HG02973 (cell line): ENCODE results near the gene FMNL2.

Experiments
- ATAC-seq: cut with Tn5 transposase; IDR thresholded peaks from one replicate; pipeline ENCODE4 v1.9.1; 2021; ENCODE audit warnings: moderate library complexity; ENCODE audit not compliant: unreplicated experiment

Gene FMNL2

DNA sequence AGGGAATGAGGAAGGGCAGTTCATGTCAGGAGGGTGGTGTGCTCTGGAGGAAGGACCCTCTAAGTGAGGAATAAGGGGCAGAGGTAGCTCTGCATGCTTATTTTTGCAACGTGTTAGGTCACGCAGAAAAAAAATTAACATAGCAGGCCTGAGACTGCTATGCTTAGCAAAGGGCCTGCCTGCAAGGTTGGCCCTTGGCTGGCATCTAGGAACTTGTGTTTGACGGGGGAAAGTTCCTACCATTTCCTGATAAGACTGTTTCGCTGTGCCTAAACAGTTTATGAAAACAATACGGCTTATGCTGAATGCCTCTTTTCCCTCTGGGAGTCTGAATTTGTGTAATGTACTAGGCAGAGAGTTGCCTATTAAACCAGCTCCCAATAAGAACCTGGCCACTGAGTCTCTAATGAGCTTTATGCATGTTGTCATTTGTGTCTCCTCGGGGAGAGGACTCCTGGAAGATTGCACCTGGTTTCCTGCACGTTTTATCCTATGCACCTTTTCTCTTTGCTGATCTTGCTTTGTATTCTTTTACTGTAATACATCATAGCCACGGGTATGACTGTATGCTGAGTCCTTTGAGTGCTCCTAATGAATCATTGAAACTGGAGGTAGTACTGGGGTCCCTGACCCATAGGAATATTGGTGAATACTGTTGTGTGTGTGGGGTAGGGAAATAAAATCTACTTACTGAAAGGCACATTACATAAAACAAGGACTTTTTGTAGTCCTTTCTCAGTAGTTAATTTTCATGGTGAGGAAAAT is 213.3 kb downstream of the FMNL2 start:
- ATAC-seq = no peak

DNA sequence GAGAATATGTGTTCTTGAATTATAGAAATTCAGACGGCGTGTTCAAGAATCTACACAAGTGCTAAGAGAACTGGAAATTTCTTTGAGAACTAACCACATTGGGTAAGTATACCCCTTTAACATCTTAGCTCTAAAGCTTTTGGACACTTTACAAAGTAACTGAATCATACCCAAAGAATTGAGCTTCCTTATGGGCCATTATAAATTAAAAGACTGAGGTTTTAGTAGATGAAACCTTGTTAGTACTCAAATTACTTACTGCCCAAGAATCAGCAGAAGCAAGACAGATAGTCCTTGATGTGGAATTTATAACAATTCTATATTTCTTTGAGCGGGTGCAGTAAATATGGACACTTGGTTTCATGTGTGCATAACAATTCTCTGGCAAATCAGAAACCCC is 214.0 kb downstream of the FMNL2 start:
- no peak for ATAC-seq

DNA sequence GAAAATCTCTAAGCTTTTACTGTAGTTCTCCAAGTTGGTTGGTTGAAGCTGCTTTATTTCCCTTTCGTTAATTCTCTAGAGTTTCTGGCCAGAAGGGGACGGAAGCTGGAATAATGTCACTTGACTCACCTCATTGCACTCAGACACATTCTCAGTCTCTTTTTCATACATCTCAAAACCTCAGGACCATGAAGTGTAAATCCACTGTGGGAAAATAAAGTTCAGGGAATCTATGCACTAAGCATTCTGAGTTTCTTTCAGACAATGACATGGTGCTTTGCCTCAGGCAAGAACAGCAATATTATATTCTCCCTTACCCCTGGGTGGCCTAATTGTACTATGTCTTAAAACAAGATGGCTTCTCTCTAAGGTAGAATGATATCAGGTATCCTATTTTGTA is 214.4 kb downstream of the FMNL2 start:
- ATAC-seq = no peak

DNA sequence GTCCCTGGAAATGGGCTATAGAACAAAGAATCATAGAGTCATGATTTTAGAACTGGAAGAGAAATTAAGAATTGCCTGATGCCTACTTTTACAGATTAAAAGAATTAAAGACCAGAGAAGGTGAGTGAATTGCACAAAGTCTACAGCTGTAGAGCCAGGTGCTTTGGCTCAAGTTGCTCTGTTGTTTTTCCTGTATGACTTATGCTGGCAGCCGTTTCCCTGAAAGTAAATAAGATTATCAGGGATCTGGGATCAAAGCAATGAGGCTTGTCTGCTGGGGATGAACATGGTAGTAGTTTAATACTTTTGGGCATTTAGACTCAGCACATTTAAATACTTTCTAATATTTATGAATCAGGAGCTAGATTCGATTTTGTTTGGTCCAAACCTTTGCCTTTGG is 215.4 kb downstream of the FMNL2 start:
- ATAC-seq = no peak

DNA sequence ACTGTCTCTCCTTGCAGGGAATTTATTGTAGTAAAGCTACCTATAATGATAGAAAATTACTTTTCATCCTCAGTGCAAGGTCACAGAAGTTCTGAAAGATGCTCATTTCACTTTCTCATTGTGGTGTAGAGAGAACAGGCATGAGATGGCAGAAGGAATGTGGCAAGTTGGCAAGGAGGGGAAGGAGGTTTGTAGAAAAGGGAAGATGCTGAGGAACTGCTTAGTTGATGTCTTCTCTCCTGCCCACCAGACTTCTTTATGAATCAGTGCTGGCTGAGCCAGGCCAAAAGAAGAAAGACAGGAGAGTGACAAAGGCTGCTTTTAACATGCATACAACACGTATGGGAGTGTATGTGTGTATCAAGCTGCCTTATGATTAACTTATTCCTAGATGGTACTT is 217.9 kb downstream of the FMNL2 start:
- ATAC-seq = no peak

DNA sequence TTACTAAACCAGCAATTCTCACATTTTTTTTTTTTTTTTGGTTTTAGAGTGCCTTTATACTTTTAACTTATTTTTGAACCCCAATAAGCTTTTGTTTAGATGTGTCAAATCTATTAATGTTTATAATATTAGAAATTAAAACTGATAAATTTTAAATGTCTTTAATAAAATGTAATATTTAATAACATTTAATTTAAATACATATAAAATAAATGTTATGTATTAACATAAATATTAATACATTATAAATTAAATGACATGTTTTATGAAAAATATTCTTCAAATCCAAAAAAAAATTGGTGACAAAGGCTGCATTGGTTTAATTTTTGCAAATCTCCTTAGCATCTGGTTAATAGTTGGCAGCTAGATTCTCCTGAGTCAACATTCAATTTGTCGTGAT is 218.5 kb downstream of the FMNL2 start:
- ATAC-seq = no peak

DNA sequence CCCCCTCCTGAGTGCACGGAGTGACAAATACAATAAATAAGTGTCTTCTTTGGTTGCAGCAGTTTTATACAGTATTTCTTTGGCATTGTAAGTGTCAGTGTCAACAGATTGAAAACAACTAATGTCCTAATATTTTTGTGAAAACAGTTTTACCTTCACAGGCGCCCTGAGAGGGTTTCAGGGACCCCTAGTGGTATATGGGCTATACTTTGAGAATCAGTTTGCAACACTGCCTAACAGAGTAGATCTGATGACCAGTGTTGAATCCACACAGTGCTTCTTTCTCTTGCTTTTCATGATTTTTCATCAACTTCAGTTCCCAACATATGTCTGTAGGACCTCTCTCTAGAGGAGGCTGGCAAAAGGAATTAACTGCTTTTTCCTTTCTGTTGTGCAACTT is 220.1 kb downstream of the FMNL2 start:
- ATAC-seq = no peak

DNA sequence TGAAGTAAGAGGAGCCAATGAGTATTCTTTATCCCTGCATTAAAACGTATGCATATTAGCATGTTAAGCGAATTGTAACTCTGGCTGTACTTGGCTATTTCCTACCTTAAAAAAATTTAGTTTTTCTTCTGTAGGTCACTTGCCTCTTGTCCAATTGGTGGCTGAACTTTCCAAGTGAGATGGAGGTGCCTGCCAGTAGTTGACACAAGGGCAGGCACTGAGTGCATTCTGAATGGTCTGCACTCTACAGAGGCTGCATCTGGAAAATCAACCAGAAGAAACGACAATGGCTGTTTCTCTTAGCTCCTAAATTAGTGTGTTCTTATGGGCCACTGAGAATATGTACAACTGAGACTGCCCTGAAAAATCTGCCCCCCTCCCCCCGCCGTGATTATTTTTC is 221.5 kb downstream of the FMNL2 start:
- no peak for ATAC-seq

DNA sequence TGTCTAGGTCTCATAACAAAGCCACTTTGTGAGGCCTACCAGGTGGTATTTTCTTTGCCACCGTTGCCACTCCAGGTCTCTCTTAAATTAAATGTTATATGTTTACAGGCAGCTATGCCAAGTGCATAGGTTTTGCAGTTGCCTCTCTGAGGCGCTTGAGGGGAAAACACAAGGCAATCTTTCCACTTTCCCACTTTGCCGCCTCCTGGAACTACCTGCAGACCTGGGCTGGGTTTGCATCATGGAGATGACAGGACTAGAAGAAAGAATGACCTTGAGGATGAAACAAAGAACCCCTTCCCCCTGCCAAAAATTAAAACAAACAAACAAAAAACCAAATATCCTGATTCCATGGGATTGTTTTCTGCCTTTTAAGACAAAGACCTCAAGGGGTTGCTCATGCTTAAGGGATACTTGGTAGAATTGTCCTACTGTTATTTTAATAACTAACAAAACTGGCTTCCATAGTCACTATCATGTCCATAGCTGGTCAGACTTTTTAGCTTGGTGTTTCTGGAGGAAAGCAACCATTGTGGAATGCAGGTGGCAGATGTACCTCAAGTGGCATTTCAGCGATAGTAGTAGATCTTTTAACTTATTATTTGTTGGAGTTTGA is 222.4 kb downstream of the FMNL2 start:
- ATAC-seq = no peak

DNA sequence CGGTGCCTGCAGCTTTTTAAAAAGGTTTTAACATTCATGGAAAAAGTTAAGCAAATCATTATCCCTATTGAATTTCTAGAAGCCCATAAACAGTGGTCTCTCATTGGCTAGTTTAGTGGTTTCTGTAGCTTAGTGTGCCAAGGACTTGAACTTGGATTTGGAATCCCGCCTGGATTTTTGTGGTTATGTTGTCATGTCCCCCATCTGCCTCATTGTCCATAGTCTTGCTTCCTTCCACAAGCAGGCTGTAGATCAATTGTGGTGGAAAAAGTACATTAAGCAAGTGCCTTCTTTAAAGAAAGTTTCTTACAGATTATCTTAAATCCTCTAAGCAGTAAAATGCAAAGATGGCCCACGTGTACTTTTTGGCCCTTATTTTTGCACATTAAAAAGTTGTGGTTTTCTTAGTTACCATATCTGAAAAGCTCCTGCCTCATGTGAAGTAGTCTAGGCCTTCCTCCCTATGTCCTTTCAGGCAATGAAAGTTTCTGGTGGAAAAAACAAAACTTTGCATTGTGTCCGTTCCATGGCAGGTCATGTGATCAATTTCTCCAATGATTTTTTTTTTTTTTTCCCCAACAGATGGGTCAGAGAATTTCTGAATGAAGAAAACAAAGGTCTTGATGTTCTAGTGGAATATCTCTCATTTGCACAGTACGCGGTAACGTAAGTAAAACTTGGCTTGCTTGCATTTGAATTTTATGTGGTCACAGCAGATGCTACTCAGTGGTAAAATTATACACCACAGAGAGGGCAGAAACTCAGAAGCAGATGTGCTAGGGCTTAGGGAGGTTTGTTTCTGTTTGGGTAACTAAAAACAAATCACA is 223.4 kb downstream of the FMNL2 start:
- ATAC-seq = no peak

DNA sequence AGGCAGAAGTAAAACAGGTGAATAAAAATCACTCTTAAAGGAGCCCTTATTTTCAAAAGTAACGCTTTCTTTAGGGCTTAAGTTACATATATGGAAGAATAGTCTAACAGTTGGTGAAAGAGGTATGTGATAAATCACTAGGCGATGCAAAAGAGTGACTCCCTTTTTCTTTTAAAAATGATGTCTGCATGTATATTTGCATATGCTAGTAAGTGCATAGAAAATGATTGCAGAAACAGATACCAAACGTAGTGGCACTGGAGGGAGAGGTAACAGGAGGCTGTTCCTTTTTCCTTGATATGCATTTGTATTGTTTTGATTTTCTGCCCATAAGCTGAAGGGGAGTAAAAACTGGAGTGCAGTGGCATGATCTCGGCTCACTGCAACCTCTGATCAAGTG is 224.0 kb downstream of the FMNL2 start:
- no peak for ATAC-seq

DNA sequence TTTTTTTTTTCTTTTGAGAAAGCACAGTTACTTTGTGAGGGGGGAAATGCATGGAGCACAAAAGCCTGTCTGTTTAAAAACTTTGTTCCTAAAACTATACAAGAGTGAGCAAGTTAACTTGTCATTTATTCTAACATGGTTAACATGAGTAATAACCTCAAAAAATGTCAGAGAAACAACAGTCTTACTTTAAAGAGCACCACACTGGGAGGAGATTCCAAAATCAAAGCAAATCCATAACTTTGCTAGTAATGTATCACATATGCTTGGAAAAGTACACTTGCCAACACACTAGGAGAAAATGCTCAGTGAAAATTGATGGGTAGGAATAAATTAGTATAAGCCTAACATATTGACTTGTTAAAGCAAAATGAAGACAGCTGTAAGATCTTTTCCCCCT is 225.2 kb downstream of the FMNL2 start:
- no peak for ATAC-seq

DNA sequence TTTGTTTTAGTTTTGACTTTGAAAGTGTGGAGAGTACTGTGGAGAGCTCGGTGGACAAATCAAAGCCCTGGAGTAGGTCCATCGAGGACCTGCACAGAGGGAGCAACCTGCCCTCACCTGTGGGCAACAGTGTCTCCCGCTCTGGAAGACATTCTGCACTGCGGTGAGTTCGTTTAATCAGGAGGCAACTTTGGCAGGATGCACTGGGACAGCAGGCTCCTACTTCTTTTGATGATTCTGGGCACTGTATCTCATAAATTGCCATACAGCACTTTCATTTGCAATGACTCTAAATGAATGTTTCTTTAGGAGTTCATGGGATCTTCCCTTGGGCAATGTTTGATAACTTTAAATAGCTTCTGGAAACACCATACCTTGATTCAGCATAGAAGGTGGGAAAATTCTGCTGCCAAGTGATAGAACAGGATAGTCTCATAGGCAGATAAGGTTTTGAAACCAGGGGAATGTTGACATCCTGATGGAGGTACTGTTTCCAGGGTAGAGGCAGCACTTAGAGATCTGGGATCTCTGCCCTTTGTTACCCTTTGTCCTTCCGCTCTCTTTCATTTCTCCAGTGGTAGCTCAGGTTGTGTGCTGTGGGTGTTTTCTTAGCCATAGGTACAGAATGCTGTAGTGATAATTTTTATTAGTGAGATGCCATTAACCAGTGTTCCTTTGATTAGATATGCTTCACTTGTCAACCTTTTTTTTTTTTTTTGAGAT is 226.1 kb downstream of the FMNL2 start:
- no peak for ATAC-seq

DNA sequence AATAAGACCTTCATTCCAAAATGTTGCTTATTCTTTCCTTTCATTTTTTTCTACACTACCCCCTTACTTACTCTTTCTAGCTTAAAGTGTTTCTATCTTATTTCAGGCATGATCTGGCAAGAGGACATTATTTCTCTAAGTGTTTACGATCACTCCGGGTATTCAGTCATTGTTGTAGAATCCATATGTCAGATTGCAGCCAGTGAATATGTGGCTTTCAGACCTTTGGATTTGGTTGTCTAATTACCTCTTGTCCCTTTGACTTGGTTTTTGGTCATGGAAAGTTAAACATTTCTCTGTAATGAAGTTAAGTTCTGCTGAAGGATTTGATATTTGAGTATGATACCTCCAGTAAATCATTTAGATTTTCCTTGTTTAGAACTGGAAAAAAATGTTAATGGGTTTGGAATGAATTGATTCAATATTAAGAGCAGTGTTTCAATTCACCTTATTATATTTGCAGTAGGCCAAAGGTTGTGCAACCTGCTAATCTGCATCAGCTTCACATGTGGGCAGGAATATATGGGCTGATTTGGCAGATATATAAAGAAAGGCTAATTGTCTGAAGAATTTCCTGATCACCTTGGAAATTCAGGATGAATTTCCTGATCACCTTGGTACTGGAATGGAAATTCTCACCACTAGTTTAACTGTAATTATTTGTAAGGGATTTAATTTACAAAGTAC is 227.4 kb downstream of the FMNL2 start:
- ATAC-seq = no peak

DNA sequence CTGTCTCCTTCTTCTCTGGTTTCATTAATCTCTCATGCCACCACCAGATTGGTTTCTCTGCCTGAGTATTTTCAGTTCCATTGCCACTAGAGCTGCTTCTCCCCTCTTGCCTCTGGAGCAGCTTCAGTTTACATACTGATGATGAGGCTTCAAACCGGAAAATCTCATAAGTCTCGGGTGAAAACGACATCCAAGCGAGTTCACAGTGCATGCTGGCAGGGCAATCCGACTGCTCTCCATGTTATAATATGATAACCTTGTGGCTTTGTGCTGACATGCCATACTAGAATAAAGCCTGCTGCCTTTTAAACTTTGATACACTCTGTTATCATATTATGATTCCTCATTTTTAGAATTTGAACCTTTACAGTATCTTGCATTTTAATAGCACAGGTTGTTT is 228.8 kb downstream of the FMNL2 start:
- ATAC-seq = no peak

DNA sequence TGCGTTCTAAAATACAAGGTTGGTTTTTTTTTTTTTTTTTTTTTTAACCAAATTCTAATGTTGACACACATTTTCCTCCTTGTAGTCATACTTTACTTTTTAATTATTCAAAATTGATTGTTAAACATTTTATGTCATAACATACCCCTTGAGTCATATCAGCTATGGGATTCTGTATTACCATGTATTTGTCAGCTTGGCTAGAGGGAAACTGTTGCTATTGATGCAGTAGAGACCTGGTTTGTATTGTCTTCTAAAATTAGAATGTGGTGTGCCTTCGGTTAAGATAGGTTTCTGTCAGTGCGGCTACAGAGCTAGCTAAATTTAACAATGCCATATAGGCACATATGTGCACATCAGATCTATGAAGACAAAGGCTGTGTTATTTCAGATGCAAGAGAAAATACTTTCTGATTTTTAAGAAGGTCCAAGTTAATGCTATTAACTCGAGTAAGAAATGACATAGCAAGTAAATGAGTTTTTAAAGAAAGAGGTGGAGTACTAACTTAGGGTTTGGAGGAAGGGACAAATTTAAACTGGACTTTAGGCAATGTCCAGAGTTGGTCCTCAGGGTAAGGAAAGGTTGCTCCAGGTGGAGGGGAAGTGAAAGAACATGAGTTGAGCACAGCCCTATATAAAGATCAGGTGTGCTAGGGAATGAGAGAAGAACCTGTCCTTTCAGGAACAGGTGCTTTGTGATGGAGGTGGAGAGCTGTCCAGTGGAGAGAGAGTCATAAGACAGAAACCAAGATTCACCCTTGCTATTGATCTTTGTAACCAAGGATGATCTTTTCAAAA is 230.0 kb downstream of the FMNL2 start:
- peak; percentile 93 for ATAC-seq

DNA sequence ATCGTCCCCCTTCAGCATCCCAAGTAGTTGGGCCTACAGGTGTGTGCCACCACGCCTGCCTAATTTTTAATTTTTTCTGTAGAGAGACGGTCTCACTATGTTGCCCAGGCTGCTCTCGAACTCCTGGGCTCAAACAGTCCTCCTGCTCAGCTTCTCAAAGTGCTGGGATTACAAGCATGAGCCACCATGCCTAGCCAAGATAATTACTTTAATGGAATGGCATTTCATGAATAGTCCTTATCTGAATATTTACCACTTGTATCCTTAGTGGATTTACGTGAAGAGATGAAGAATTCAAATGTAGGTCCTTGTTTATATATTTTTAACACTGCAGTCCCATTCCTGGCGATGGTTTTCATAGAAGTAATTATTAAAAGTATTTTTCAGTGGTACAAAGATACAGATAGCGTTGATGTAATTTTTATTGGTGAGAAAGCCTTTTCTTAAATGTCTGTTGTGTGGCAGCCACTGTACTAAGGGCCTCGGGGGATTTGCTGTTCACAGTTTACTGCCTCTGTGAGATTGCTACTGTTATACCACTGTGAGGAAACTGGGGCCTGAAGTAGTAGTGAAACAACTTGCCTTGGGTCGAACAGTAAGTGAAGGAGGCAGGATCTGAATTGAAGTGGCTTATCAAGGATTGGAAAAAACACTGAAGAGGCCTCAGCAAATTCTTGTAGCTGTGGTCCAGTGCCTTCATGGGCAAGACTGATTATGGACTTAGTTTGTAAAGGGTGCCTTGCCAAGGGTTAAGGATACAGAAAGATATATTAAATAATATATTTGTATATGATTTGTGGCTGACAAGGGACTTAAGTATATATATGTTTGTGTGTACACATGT is 231.1 kb downstream of the FMNL2 start:
- peak; percentile 48 for ATAC-seq

DNA sequence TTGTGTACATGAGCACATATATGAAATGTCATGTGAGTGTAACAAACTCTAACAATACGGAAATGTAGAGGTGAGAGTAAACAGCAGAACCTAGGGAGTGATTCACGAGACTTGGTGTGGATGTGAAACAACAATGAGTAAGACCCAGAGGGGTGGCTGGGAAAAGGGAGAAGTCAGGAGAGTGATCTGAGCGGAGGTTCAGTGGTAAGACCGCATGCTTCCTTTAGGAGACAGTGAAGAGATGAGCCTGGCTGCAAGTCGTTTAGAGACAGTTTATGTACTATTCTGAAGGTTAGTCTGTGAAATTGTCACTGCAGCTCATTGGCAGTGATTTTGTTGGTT is 231.7 kb downstream of the FMNL2 start:
- ATAC-seq = peak; percentile 33

DNA sequence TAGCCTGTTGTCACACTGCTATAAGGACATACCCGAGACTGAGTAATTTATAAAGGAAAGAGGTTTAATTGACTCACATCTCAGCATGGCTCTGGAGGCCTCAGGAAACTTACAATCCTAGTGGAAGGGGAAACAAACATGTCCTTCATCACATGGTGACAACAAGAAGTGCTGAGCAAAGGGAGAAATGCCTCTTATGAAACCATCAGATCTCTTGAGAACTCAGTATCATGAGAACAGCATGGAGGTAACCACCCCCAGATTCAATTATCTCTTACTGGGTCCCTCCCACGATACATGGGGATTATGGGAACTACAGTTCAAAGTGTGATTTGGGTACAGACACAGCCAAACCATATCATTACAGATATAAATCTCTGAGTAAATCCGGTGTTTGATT is 233.6 kb downstream of the FMNL2 start:
- ATAC-seq = no peak
